Stimulated activated memory B cell treated with anti-CD40 and anti-IgM and Interleukin-4, amounts not matched to agents 10 μg/mL and 1 μg/mL and 100 μg/mL, for 72 hours (primary cell): ENCODE measurements around the gene KRT222.

Experiments used
- ATAC-seq: fragments of 150-1000 bp; cut with Tn5 transposase; 2 replicates; pipeline ENCODE4 v1.10.0; 2021
- H3K27ac Mint-ChIP-seq: one replicate; pipeline ENCODE4 v1.8.0; 2022; ENCODE audit warnings: mild to moderate bottlenecking, mixed read lengths
- H3K27me3 Mint-ChIP-seq: one replicate; pipeline ENCODE4 v1.8.0; 2022; ENCODE audit warnings: mixed read lengths
- H3K36me3 Mint-ChIP-seq: one replicate; pipeline ENCODE4 v1.8.0; 2022; ENCODE audit warnings: mixed read lengths
- H3K4me1 Mint-ChIP-seq: one replicate; pipeline ENCODE4 v1.8.0; 2022; ENCODE audit warnings: mixed read lengths
- H3K4me3 Mint-ChIP-seq: one replicate; pipeline ENCODE4 v1.8.0; 2022; ENCODE audit warnings: mild to moderate bottlenecking, moderate library complexity, mixed read lengths
- H3K9me3 Mint-ChIP-seq: one replicate; pipeline ENCODE4 v1.8.0; 2022; ENCODE audit warnings: mixed read lengths

The KRT222 gene

GRCh38 chr17:40613467-40614154 is 51.4 kb downstream of the KRT222 start:
- H3K4me1 Mint-ChIP-seq = peaks cover 72% of the 10 kb centered on the region
- H3K9me3 Mint-ChIP-seq = no peaks in the 10 kb centered on the region
- ATAC-seq = no peak
- H3K36me3 Mint-ChIP-seq = no peaks in the 10 kb centered on the region
- H3K27ac Mint-ChIP-seq = peak overlapping the region; percentile 87
- no peak overlapping the region for H3K4me3 Mint-ChIP-seq
- H3K27me3 Mint-ChIP-seq = no peaks in the 10 kb centered on the region

GRCh38 chr17:40612599-40613244 is 52.3 kb downstream of the KRT222 start:
- Mint-ChIP-seq H3K27ac (peak overlapping the region; percentile 87), H3K9me3 (no peaks in the 10 kb centered on the region), H3K4me3 (no peak overlapping the region), H3K4me1 (peaks cover 79% of the 10 kb centered on the region), H3K36me3 (no peaks in the 10 kb centered on the region), H3K27me3 (no peaks in the 10 kb centered on the region)
- no peak for ATAC-seq

- Mint-ChIP-seq H3K36me3 (no peaks in the 10 kb centered on the region), H3K27me3 (no peaks in the 10 kb centered on the region), H3K9me3 (no peaks in the 10 kb centered on the region), H3K4me3 (no peak overlapping the region), H3K27ac (peak overlapping the region; percentile 48), H3K4me1 (peaks cover 78% of the 10 kb centered on the region)
- no peak for ATAC-seq
Observed at GRCh38 chr17:40611840-40612474, 53.0 kb downstream of the KRT222 start.

GRCh38 chr17:40610359-40610758 is 54.6 kb downstream of the KRT222 start:
- Mint-ChIP-seq H3K36me3 (no peaks in the 10 kb centered on the region), H3K27me3 (no peaks in the 10 kb centered on the region), H3K9me3 (no peaks in the 10 kb centered on the region), H3K4me3 (no peak overlapping the region), H3K4me1 (peaks cover 62% of the 10 kb centered on the region), H3K27ac (peak overlapping the region; percentile 70)
- ATAC-seq = no peak

GRCh38 chr17:40608061-40608581 is 56.9 kb downstream of the KRT222 start:
- Mint-ChIP-seq H3K36me3 (no peaks in the 10 kb centered on the region), H3K9me3 (no peaks in the 10 kb centered on the region), H3K4me1 (peaks cover 46% of the 10 kb centered on the region), H3K4me3 (no peak overlapping the region), H3K27ac (peak overlapping the region; percentile 70), H3K27me3 (no peaks in the 10 kb centered on the region)
- ATAC-seq = no peak

- ATAC-seq = no peak
- Mint-ChIP-seq H3K27ac (peak overlapping the region; percentile 70), H3K9me3 (no peaks in the 10 kb centered on the region), H3K36me3 (no peaks in the 10 kb centered on the region), H3K27me3 (no peaks in the 10 kb centered on the region), H3K4me1 (peaks cover 49% of the 10 kb centered on the region), H3K4me3 (no peak overlapping the region)
Observed at GRCh38 chr17:40607641-40608040, 57.3 kb downstream of the KRT222 start.

GRCh38 chr17:40606548-40607353 is 58.2 kb downstream of the KRT222 start:
- H3K9me3 Mint-ChIP-seq = no peaks in the 10 kb centered on the region
- H3K27ac Mint-ChIP-seq = no peak overlapping the region
- no peaks in the 10 kb centered on the region for H3K36me3 Mint-ChIP-seq

GRCh38 chr17:40605306-40605705 is 59.7 kb downstream of the KRT222 start:
- H3K27ac Mint-ChIP-seq = peak overlapping the region; percentile 99
- peaks cover 60% of the 10 kb centered on the region for H3K4me1 Mint-ChIP-seq
- H3K4me3 Mint-ChIP-seq = no peak overlapping the region
- H3K9me3 Mint-ChIP-seq = no peaks in the 10 kb centered on the region
- no peak for ATAC-seq
- no peaks in the 10 kb centered on the region for H3K36me3 Mint-ChIP-seq
- H3K27me3 Mint-ChIP-seq = no peaks in the 10 kb centered on the region

More at GRCh38 chr17:40606548-40607353, 58.2 kb downstream of the KRT222 start:
- ATAC-seq = no peak
- Mint-ChIP-seq H3K4me3 (no peak overlapping the region), H3K4me1 (peaks cover 53% of the 10 kb centered on the region), H3K27me3 (no peaks in the 10 kb centered on the region)
